K562 (cell line): ENCODE measurements around the gene PLA2G12B. TPM values are rescaled to one million over a fixed set of nuclear protein-coding genes. Genes with fewer than 3 reads are reported as not detected.

Source experiments
- AFF4 ChIP-seq: sonication (generic); formaldehyde crosslinking; IDR thresholded peaks from 2 replicates; pipeline ENCODE4 v1.8.0; 2023; ENCODE audit warnings: mild to moderate bottlenecking, missing genetic modification reagents
- DNMT1 ChIP-seq: fragments of 450-650 bp; IDR thresholded peaks from 2 replicates; pipeline ENCODE4 v1.6.1; 2016; ENCODE audit warnings: antibody characterized with exemption, mild to moderate bottlenecking
- DPF2 ChIP-seq: fragments of 450-650 bp; IDR thresholded peaks from 2 replicates; pipeline ENCODE4 v1.6.1; 2016
- KLF13 ChIP-seq: fragments of 450-650 bp; IDR thresholded peaks from 2 replicates; pipeline ENCODE4 v1.6.1; 2016; ENCODE audit warnings: missing genetic modification characterization, low read depth, mild to moderate bottlenecking, missing compliant biosample characterization, moderate library complexity, borderline replicate concordance
- MED1 ChIP-seq: sonication (generic); formaldehyde crosslinking; IDR thresholded peaks from 2 replicates; pipeline ENCODE4 v1.8.1; 2023; ENCODE audit warnings: missing genetic modification reagents, borderline replicate concordance
- SLC30A9 ChIP-seq: fragments of 250-450 bp; sonication (Bioruptor Pico); IDR thresholded peaks from 2 replicates; pipeline ENCODE4 v1.8.0; 2022; ENCODE audit warnings: mild to moderate bottlenecking, moderate library complexity
- STAG1 ChIP-seq: sonication (generic); formaldehyde crosslinking; IDR thresholded peaks from 2 replicates; pipeline ENCODE4 v1.5.0; 2020; ENCODE audit warnings: missing genetic modification reagents, borderline replicate concordance
- ZBTB11 ChIP-seq, 3 experiments: fragments of 200-800 bp in 1 of 3; fragments of 250-450 bp in 1 of 3; fragments of 450-650 bp in 1 of 3; sonication (Bioruptor Pico) in 1 of 3; sonication (Bioruptor generic) in 1 of 3; formaldehyde crosslinking in 1 of 3; IDR thresholded peaks; 2 replicates each; pipeline versions ENCODE4 v1.6.1 to v1.8.0; 2016 to 2022; ENCODE audit warnings: mild to moderate bottlenecking in 2 of 3, missing genetic modification characterization in 2 of 3, missing compliant biosample characterization in 1 of 3, moderate library complexity in 1 of 3
- ZNF184 ChIP-seq: sonication (generic); formaldehyde crosslinking; IDR thresholded peaks from 2 replicates; pipeline ENCODE4 v1.5.0; 2020; ENCODE audit warnings: missing genetic modification reagents
- ZNF431 ChIP-seq: sonication (generic); formaldehyde crosslinking; IDR thresholded peaks from 2 replicates; pipeline ENCODE4 v1.8.0; 2022; ENCODE audit warnings: mild to moderate bottlenecking, missing genetic modification reagents
- ZNF551 ChIP-seq: fragments of 250-450 bp; sonication (Bioruptor Pico); IDR thresholded peaks from 2 replicates; pipeline ENCODE4 v1.5.0; 2021; ENCODE audit warnings: mild to moderate bottlenecking, moderate library complexity
- polyA plus RNA-seq, 8 experiments: library from polyadenylated mRNA; depleted of rRNA in 4 of 8; stranded (reverse) in 5 of 8; unstranded in 3 of 8; fragments of >200 nt; fragmentation: Nextera tagmentation in 2 of 8; fragmentation: Illumina TruSeq in 1 of 8; extraction: Ambion mirVana in 2 of 8; extraction: Trizol in 1 of 8; gene quantifications; 2 replicates each; pipeline versions ENCODE4 v1.2.1 to v1.2.3, GENCODE V29; 2011 to 2014; ENCODE audit warnings: inconsistent platforms in 1 of 8, missing spikeins in 1 of 8
- total RNA-seq, 7 experiments: library from RNA; depleted of rRNA in 6 of 7; stranded (reverse); fragments of >200 nt in 6 of 7; fragmentation: Illumina TruSeq in 2 of 7; extraction: Trizol in 2 of 7; gene quantifications; 2 replicates each; pipeline versions ENCODE4 v1.2.1 to v1.2.3, GENCODE V29; 2011 to 2021; ENCODE audit warnings: low replicate concordance in 1 of 7
- TF ChIP-seq, protein P1 (sequence below): sonication (generic); formaldehyde crosslinking; IDR thresholded peaks from 2 replicates; pipeline ENCODE4 v1.8.0; 2022; ENCODE audit warnings: mild to moderate bottlenecking, low read depth, missing genetic modification reagents
- TF ChIP-seq, protein P2 (sequence below): fragments of 200-800 bp; sonication (Bioruptor generic); IDR thresholded peaks from 2 replicates; pipeline ENCODE4 v1.6.1; 2017; ENCODE audit warnings: missing genetic modification characterization, missing compliant biosample characterization
- TF ChIP-seq, protein P3 (sequence below): fragments of 250-450 bp; sonication (Bioruptor Pico); IDR thresholded peaks from 2 replicates; pipeline ENCODE4 v1.5.0; 2021; ENCODE audit warnings: mild to moderate bottlenecking, borderline replicate concordance

Gene PLA2G12B
- total and polyA plus RNA-seq, 9 of the 15 experiments (the other 6 are each of a cell fraction or from before 2014, with no cell fraction given), result not detected

GRCh38 chr10:72888151-72888638 lies 66.4 kb downstream of the PLA2G12B start (continued):
- TF ChIP-seq AFF4 (CRISPR knock-in tag) (no peak), KLF13 (tag) (peak; percentile 66), DNMT1 (no peak), SLC30A9 (no peak), MED1 (no peak), ZNF431 (no peak), ZBTB11 (CRISPR knock-in tag; IDR thresholded peaks at IDR 0.05) (peak in 1 of 3 experiments; percentile 68; a peak in 1 of 6 replicates), ZNF184 (CRISPR knock-in tag) (no peak), DPF2 (peak; percentile 81), ZNF551 (no peak), STAG1 (CRISPR knock-in tag) (no peak)
- TF ChIP-seq, protein P1, sequence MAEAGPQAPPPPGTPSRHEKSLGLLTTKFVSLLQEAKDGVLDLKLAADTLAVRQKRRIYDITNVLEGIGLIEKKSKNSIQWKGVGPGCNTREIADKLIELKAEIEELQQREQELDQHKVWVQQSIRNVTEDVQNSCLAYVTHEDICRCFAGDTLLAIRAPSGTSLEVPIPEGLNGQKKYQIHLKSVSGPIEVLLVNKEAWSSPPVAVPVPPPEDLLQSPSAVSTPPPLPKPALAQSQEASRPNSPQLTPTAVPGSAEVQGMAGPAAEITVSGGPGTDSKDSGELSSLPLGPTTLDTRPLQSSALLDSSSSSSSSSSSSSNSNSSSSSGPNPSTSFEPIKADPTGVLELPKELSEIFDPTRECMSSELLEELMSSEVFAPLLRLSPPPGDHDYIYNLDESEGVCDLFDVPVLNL (CRISPR knock-in tag), result no peak
- TF ChIP-seq, protein P2, sequence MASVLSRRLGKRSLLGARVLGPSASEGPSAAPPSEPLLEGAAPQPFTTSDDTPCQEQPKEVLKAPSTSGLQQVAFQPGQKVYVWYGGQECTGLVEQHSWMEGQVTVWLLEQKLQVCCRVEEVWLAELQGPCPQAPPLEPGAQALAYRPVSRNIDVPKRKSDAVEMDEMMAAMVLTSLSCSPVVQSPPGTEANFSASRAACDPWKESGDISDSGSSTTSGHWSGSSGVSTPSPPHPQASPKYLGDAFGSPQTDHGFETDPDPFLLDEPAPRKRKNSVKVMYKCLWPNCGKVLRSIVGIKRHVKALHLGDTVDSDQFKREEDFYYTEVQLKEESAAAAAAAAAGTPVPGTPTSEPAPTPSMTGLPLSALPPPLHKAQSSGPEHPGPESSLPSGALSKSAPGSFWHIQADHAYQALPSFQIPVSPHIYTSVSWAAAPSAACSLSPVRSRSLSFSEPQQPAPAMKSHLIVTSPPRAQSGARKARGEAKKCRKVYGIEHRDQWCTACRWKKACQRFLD (CRISPR knock-in tag), result peak; percentile 94
- TF ChIP-seq, protein P3, sequence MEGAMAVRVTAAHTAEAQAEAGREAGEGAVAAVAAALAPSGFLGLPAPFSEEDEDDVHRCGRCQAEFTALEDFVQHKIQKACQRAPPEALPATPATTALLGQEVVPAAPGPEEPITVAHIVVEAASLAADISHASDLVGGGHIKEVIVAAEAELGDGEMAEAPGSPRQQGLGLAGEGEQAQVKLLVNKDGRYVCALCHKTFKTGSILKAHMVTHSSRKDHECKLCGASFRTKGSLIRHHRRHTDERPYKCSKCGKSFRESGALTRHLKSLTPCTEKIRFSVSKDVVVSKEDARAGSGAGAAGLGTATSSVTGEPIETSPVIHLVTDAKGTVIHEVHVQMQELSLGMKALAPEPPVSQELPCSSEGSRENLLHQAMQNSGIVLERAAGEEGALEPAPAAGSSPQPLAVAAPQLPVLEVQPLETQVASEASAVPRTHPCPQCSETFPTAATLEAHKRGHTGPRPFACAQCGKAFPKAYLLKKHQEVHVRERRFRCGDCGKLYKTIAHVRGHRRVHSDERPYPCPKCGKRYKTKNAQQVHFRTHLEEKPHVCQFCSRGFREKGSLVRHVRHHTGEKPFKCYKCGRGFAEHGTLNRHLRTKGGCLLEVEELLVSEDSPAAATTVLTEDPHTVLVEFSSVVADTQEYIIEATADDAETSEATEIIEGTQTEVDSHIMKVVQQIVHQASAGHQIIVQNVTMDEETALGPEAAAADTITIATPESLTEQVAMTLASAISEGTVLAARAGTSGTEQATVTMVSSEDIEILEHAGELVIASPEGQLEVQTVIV, result no peak
